Esophagus squamous epithelium (tissue), 4 donors: ENCODE data around the gene CRYBA4.

ENCODE experiments used
- POLR2A ChIP-seq, 4 donors: fragments of 450-650 bp; IDR thresholded peaks; one replicate each; pipeline ENCODE4 v1.6.1; 2017; ENCODE audit warnings: antibody characterized with exemption in 4 of 4, mild to moderate bottlenecking in 4 of 4, moderate library complexity in 3 of 4
- TF ChIP-seq, protein P1 (sequence below), 6 experiments: fragments of 450-650 bp in 4 of 6; fragments of 200-600 bp in 2 of 6; sonication (generic) in 2 of 6; IDR thresholded peaks; one replicate each; pipeline ENCODE4 v1.5.1; 2016 to 2019; ENCODE audit warnings: antibody characterized with exemption in 6 of 6, mild to moderate bottlenecking in 4 of 6, moderate library complexity in 4 of 6

DNA sequence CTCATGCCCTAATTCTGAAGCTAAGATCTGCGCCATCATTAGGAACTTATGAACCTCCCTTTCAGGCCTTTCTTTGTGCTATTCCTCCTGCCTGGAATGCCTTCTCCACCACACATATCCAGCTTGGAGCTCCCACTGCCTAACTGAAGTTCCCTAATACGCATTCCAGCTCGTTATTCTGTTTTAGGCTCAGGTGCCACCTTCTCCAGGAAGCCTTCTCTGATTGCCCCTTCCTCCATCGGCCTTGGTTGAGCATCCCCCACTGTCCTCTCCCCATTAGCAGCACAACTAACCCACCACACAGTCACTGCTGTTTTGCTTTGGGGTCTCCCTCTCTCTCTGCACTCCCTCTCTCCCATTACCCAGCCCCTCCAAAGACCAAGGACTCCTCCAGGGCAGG, 9.1 kb upstream of the CRYBA4 start:
- TF ChIP-seq POLR2A (IDR thresholded peaks at IDR 0.05): no peak
- TF ChIP-seq, protein P1, sequence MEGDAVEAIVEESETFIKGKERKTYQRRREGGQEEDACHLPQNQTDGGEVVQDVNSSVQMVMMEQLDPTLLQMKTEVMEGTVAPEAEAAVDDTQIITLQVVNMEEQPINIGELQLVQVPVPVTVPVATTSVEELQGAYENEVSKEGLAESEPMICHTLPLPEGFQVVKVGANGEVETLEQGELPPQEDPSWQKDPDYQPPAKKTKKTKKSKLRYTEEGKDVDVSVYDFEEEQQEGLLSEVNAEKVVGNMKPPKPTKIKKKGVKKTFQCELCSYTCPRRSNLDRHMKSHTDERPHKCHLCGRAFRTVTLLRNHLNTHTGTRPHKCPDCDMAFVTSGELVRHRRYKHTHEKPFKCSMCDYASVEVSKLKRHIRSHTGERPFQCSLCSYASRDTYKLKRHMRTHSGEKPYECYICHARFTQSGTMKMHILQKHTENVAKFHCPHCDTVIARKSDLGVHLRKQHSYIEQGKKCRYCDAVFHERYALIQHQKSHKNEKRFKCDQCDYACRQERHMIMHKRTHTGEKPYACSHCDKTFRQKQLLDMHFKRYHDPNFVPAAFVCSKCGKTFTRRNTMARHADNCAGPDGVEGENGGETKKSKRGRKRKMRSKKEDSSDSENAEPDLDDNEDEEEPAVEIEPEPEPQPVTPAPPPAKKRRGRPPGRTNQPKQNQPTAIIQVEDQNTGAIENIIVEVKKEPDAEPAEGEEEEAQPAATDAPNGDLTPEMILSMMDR (IDR thresholded peaks at IDR 0.05): no peak
